HG03064 (cell line): Measurements from ENCODE around the gene ZEB1.
"Not testable (repeated sequence)": the region's sequence is repeated elsewhere in the genome, so short reads cannot be mapped to it uniquely, and the experiment has no call there.

ENCODE experiments used
- ATAC-seq: cut with Tn5 transposase; IDR thresholded peaks from one replicate; pipeline ENCODE4 v1.9.1; 2021; ENCODE audit warnings: low read depth; ENCODE audit not compliant: unreplicated experiment

The ZEB1 gene

GRCh38 chr10:31479752-31480151 is 160.7 kb downstream of the ZEB1 start:
- ATAC-seq: no peak

- no peak for ATAC-seq
Observed at GRCh38 chr10:31483546-31483945, 164.5 kb downstream of the ZEB1 start.

GRCh38 chr10:31484431-31485135 is 165.6 kb downstream of the ZEB1 start:
- ATAC-seq: no peak

- ATAC-seq: no peak
Observed at GRCh38 chr10:31490858-31491504, 172.0 kb downstream of the ZEB1 start.

- no peak for ATAC-seq
Observed at GRCh38 chr10:31507427-31507826, 188.4 kb downstream of the ZEB1 start.

GRCh38 chr10:31508234-31508633 is 189.2 kb downstream of the ZEB1 start:
- ATAC-seq: no peak

- ATAC-seq: no peak
Observed at GRCh38 chr10:31508882-31509281, 189.9 kb downstream of the ZEB1 start.

GRCh38 chr10:31509989-31510388 is 191.0 kb downstream of the ZEB1 start:
- no peak for ATAC-seq

- ATAC-seq: no peak
Observed at GRCh38 chr10:31515116-31515515, 196.1 kb downstream of the ZEB1 start.

GRCh38 chr10:31515819-31516402 is 196.9 kb downstream of the ZEB1 start:
- no peak for ATAC-seq

GRCh38 chr10:31520986-31521831 is 202.2 kb downstream of the ZEB1 start:
- ATAC-seq: no peak

GRCh38 chr10:31522820-31523219 is 203.8 kb downstream of the ZEB1 start:
- ATAC-seq: no peak

- ATAC-seq: no peak
Observed at GRCh38 chr10:31524460-31524859, 205.4 kb downstream of the ZEB1 start.

- ATAC-seq: no peak
Observed at GRCh38 chr10:31526178-31526577, 207.2 kb downstream of the ZEB1 start.

- no peak for ATAC-seq
Observed at GRCh38 chr10:31526681-31527080, 207.7 kb downstream of the ZEB1 start.

GRCh38 chr10:31528831-31529230 is 209.8 kb downstream of the ZEB1 start:
- no peak for ATAC-seq

GRCh38 chr10:31536302-31536701 is 217.3 kb downstream of the ZEB1 start:
- ATAC-seq: no peak

- no peak for ATAC-seq
Observed at GRCh38 chr10:31549896-31550295, 230.9 kb downstream of the ZEB1 start.

GRCh38 chr10:31554556-31554955 is 235.5 kb downstream of the ZEB1 start:
- no peak for ATAC-seq

- ATAC-seq: no peak
Observed at GRCh38 chr10:31557854-31558253, 238.8 kb downstream of the ZEB1 start.

- not testable (repeated sequence) for ATAC-seq
Observed at GRCh38 chr10:31568252-31568861, 249.3 kb downstream of the ZEB1 start.
